Esophagus squamous epithelium (tissue), 5 donors: ENCODE data around the gene TBCD. TPM values are rescaled to one million over a fixed set of nuclear protein-coding genes. Genes with fewer than 3 reads are reported as not detected.
"Not testable (repeated sequence)": the region's sequence is repeated elsewhere in the genome, so short reads cannot be mapped to it uniquely, and the experiment has no call there.

Source experiments
- DNase-seq: peaks from one replicate; lab custom pipeline; 2025; lab: John Stamatoyannopoulos, UW
- H3K27ac ChIP-seq, 4 donors: fragments of 200-600 bp; sonication (generic); one replicate each; pipeline ENCODE4 v1.5.1; 2016 to 2019; ENCODE audit warnings: mild to moderate bottlenecking in 1 of 4
- H3K27me3 ChIP-seq, 4 donors: fragments of 200-600 bp; sonication (generic); 1 replicate in 3 of 4; 2 replicates in 1 of 4; pipeline versions ENCODE4 v1.5.1 to v1.6.0; 2017 to 2021; ENCODE audit warnings: antibody characterized with exemption in 1 of 4
- H3K36me3 ChIP-seq, 3 donors: fragments of 200-600 bp; sonication (generic); one replicate each; pipeline ENCODE4 v1.5.1; 2016 to 2019
- H3K4me1 ChIP-seq, 3 donors: fragments of 200-600 bp; sonication (generic); one replicate each; pipeline ENCODE4 v1.5.1; 2017 to 2019
- H3K4me3 ChIP-seq, 4 donors: fragments of 200-600 bp; sonication (generic); 1 replicate in 3 of 4; 2 replicates in 1 of 4; pipeline ENCODE4 v1.5.1; 2016 to 2019; ENCODE audit warnings: mild to moderate bottlenecking in 2 of 4, moderate library complexity in 1 of 4
- H3K9me3 ChIP-seq, 3 donors: fragments of 200-600 bp; sonication (generic); one replicate each; pipeline ENCODE4 v1.5.1; 2016 to 2019
- CTCF ChIP-seq, 6 experiments: fragments of 450-650 bp in 4 of 6; fragments of 200-600 bp in 2 of 6; sonication (generic) in 2 of 6; IDR thresholded peaks; one replicate each; pipeline ENCODE4 v1.5.1; 2016 to 2019; ENCODE audit warnings: antibody characterized with exemption in 6 of 6, mild to moderate bottlenecking in 4 of 6, moderate library complexity in 4 of 6
- POLR2A ChIP-seq, 4 donors: fragments of 450-650 bp; IDR thresholded peaks; one replicate each; pipeline ENCODE4 v1.6.1; 2017; ENCODE audit warnings: antibody characterized with exemption in 4 of 4, mild to moderate bottlenecking in 4 of 4, moderate library complexity in 3 of 4
- WGBS, 2 donors: methylation state at CpG; one replicate each; pipeline ENCODE4 v1.1.5; 2018; 5-methylcytosine and 5-hydroxymethylcytosine counted together
- intact Hi-C: fragments of 100-400 bp; cut with DNase I; formaldehyde crosslinking; loops from one replicate; pipeline ENCODE4 v1.15.0; 2022
- total RNA-seq, 4 donors: library from RNA; depleted of rRNA; stranded (reverse); fragments of >200 nt; gene quantifications; one replicate each; pipeline ENCODE4 v1.1.0, GENCODE V29; 2016
- donor health status: DM: yes; HTN: yes; CAD: no.

TBCD gene
- total RNA-seq, 4 donors from 2014 or later, result 38.8 to 58.3 (median 55.0) TPM

GRCh38 chr17:82985973-82986372 lies 234.1 kb downstream of the TBCD start:
- 28 to 80% methylated on average over 1 to 9 of the region's 17 CpGs for WGBS, 2 donors
- intact Hi-C loops, result no loop called here
- peak overlapping the region in 1 of 4 donors; percentile 26 for H3K4me3 ChIP-seq
- H3K36me3 ChIP-seq, result no peaks in the 10 kb centered on the region
- DNase-seq, result no peak
- H3K27me3 ChIP-seq, result no peaks in the 10 kb centered on the region
- TF ChIP-seq CTCF (IDR thresholded peaks at IDR 0.05) (no peak), POLR2A (IDR thresholded peaks at IDR 0.05) (no peak)
- H3K4me1 ChIP-seq, result peaks cover 0 to 14% (median 0%) of the 10 kb centered on the region in 3 donors
- H3K9me3 ChIP-seq, result no peaks in the 10 kb centered on the region
- H3K27ac ChIP-seq, result peak overlapping the region in 1 of 4 donors; percentile 52

- 86 to 87% methylated on average over 2 to 3 of the region's 3 CpGs for WGBS, 2 donors
- H3K4me3 ChIP-seq, H3K27me3 ChIP-seq, H3K36me3 ChIP-seq, DNase-seq, H3K27ac ChIP-seq, intact Hi-C loops: not testable (repeated sequence)
- Histone ChIP-seq H3K4me1 (peaks cover 0 to 14% (median 0%) of the 10 kb centered on the region in 3 donors), H3K9me3 (peaks cover 0 to 16% (median 8%) of the 10 kb centered on the region in 3 donors)
These were observed 237.2 kb downstream of the TBCD start for GRCh38 chr17:82989051-82989450.

- 90 to 93% methylated on average over 5 of the region's 5 CpGs for WGBS, 2 donors
- DNase-seq, result no peak
- TF ChIP-seq CTCF (IDR thresholded peaks at IDR 0.05), result no peak
- TF ChIP-seq POLR2A (IDR thresholded peaks at IDR 0.05), result no peak
These were observed 238.0 kb downstream of the TBCD start for GRCh38 chr17:82989881-82990280.

GRCh38 chr17:82993005-82993404 lies 241.1 kb downstream of the TBCD start:
- DNase-seq, result no peak
- Histone ChIP-seq H3K4me3 (no peak overlapping the region), H3K4me1 (no peaks in the 10 kb centered on the region), H3K27ac (no peak overlapping the region), H3K27me3 (no peaks in the 10 kb centered on the region), H3K9me3 (peaks cover 0 to 16% (median 8%) of the 10 kb centered on the region in 3 donors), H3K36me3 (no peaks in the 10 kb centered on the region)
- TF ChIP-seq POLR2A (IDR thresholded peaks at IDR 0.05), result no peak
- TF ChIP-seq CTCF (IDR thresholded peaks at IDR 0.05), result no peak
- intact Hi-C loops, result no loop called here

More at GRCh38 chr17:82989881-82990280, 238.0 kb downstream of the TBCD start:
- no peak overlapping the region for H3K27ac ChIP-seq
- no peak overlapping the region for H3K4me3 ChIP-seq
- peaks cover 0 to 16% (median 8%) of the 10 kb centered on the region in 3 donors for H3K9me3 ChIP-seq
- H3K4me1 ChIP-seq, result peaks cover 0 to 14% (median 0%) of the 10 kb centered on the region in 3 donors
- intact Hi-C loops, result no loop called here
- no peaks in the 10 kb centered on the region for H3K36me3 ChIP-seq
- H3K27me3 ChIP-seq, result no peaks in the 10 kb centered on the region

Other genes starting within 250 kb of the TBCD start
- gene FOXK2, start 232.3 kb upstream of the TBCD start, total RNA-seq, result 10 to 100 TPM; 26.3 to 38.2 (median 34.5) TPM
- gene WDR45B, start 103.6 kb upstream of the TBCD start, total RNA-seq, result 100 to 1,000 TPM in 1 of 4 donors, 10 to 100 TPM in 3; 85.1 to 104 (median 89.3) TPM
- 10 to 100 TPM in 2 of 4 donors, 1 to 10 TPM in 2; 3.4 to 20.8 (median 9.8) TPM for gene RAB40B, start 53.4 kb upstream of the TBCD start, total RNA-seq
- gene FN3KRP, start 35.4 kb upstream of the TBCD start, total RNA-seq, result 10 to 100 TPM in 2 of 4 donors, 1 to 10 TPM in 2; 9.1 to 13.5 (median 10.2) TPM
- 10 to 100 TPM in 1 of 4 donors, 1 to 10 TPM in 1, under 1 TPM in 1, not detected in 1; 0.44 to 10.2 (median 2.3) TPM for gene FN3K, start 16.4 kb upstream of the TBCD start, total RNA-seq
- 100 to 1,000 TPM in 2 of 4 donors, 10 to 100 TPM in 2; 55.4 to 253 (median 96.8) TPM for gene ZNF750, start 88.0 kb downstream of the TBCD start, total RNA-seq